Activated CD8-positive, alpha-beta T cell treated with anti-CD3 and anti-CD28 coated beads, Interleukin-2, amount 10 ng/mL, durations not matched to agents 7 days and 5 days (primary cell): ENCODE data around the gene CEP112. TPM values are rescaled to one million over a fixed set of nuclear protein-coding genes. Genes with fewer than 3 reads are reported as not detected.

Experiments used
- total RNA-seq, 2 experiments: library from RNA; stranded (reverse); gene quantifications; one replicate each; pipeline ENCODE4 v1.2.3, GENCODE V29; 2021

Gene CEP112
- total RNA-seq, 2 experiments from 2014 or later = 2.3 to 2.7 TPM

Other genes starting within 250 kb of the CEP112 start
- not detected for gene APOH, start 37.3 kb upstream of the CEP112 start, total RNA-seq
- 10 to 100 TPM; 74.1 to 76.9 TPM for gene PRKCA, start 110.5 kb upstream of the CEP112 start, total RNA-seq